Ishikawa (cell line): Measurements from ENCODE around the gene CHPF.

Experiments
- CEBPB ChIP-seq: IDR thresholded peaks from 2 replicates; pipeline ENCODE4 v1.6.1; 2012
- CREB1 ChIP-seq: IDR thresholded peaks from 2 replicates; pipeline ENCODE4 v1.6.1; 2012; ENCODE audit warnings: low read depth
- EGR1 ChIP-seq: IDR thresholded peaks from 2 replicates; pipeline ENCODE4 v1.6.1; 2012
- EP300 ChIP-seq: IDR thresholded peaks from 2 replicates; pipeline ENCODE4 v1.6.1; 2012; ENCODE audit warnings: borderline replicate concordance
- FOXM1 ChIP-seq: IDR thresholded peaks from 2 replicates; pipeline ENCODE4 v1.6.1; 2012; ENCODE audit warnings: low read depth, borderline replicate concordance
- MAX ChIP-seq: IDR thresholded peaks from 2 replicates; pipeline ENCODE4 v1.6.1; 2012
- NFIC ChIP-seq: IDR thresholded peaks from 2 replicates; pipeline ENCODE4 v1.6.1; 2012
- RAD21 ChIP-seq: IDR thresholded peaks from 2 replicates; pipeline ENCODE4 v1.6.1; 2012; ENCODE audit warnings: low read depth
- REST ChIP-seq: IDR thresholded peaks from 2 replicates; pipeline ENCODE4 v1.6.1; 2012; ENCODE audit warnings: low read depth, mild to moderate bottlenecking
- TAF1 ChIP-seq: IDR thresholded peaks from 2 replicates; pipeline ENCODE4 v1.6.1; 2012; ENCODE audit warnings: low read depth, mild to moderate bottlenecking
- TCF12 ChIP-seq: IDR thresholded peaks from 2 replicates; pipeline ENCODE4 v1.6.1; 2012; ENCODE audit warnings: low read depth
- TEAD4 ChIP-seq: IDR thresholded peaks from 2 replicates; pipeline ENCODE4 v1.6.1; 2012
- USF1 ChIP-seq: IDR thresholded peaks from 2 replicates; pipeline ENCODE4 v1.6.1; 2012
- YY1 ChIP-seq: IDR thresholded peaks from 2 replicates; pipeline ENCODE4 v1.6.1; 2012; ENCODE audit warnings: low read depth
- ZBTB7A ChIP-seq: IDR thresholded peaks from 2 replicates; pipeline ENCODE4 v1.6.1; 2012; ENCODE audit warnings: low read depth

CHPF gene

GRCh38 chr2:219494952-219495530 lies 48.6 kb downstream of the CHPF start:
- TF ChIP-seq YY1 (no peak), TAF1 (no peak), FOXM1 (no peak), EP300 (no peak), CREB1 (no peak), TCF12 (no peak), USF1 (no peak)

GRCh38 chr2:219493086-219493485 lies 50.5 kb downstream of the CHPF start:
- TF ChIP-seq CEBPB (no peak), NFIC (no peak), EP300 (no peak), MAX (no peak), CREB1 (no peak), TEAD4 (no peak), USF1 (no peak), RAD21 (no peak), FOXM1 (no peak), EGR1 (no peak), TAF1 (no peak), ZBTB7A (no peak), REST (no peak), YY1 (no peak), TCF12 (no peak)

- TF ChIP-seq YY1, result no peak
- no peak for TF ChIP-seq TCF12
- no peak for TF ChIP-seq TAF1
- no peak for TF ChIP-seq CEBPB
- no peak for TF ChIP-seq MAX
- no peak for TF ChIP-seq CREB1
- no peak for TF ChIP-seq FOXM1
- TF ChIP-seq ZBTB7A, result no peak
- TF ChIP-seq TEAD4, result no peak
- TF ChIP-seq NFIC, result no peak
- TF ChIP-seq REST, result no peak
These were observed 51.0 kb downstream of the CHPF start for GRCh38 chr2:219492575-219492974.

GRCh38 chr2:219491278-219491963 lies 52.2 kb downstream of the CHPF start:
- TF ChIP-seq RAD21, result no peak
- no peak for TF ChIP-seq EP300
- no peak for TF ChIP-seq TCF12
- TF ChIP-seq USF1, result no peak
- no peak for TF ChIP-seq CREB1
- no peak for TF ChIP-seq FOXM1
- no peak for TF ChIP-seq YY1
- TF ChIP-seq TAF1, result no peak
- TF ChIP-seq MAX, result no peak
- TF ChIP-seq CEBPB, result no peak
- no peak for TF ChIP-seq TEAD4
- TF ChIP-seq REST, result no peak
- TF ChIP-seq NFIC, result no peak
- TF ChIP-seq EGR1, result no peak
- TF ChIP-seq ZBTB7A, result no peak
